ENCODE results near the gene PGAP6. TPM values are rescaled to one million over a fixed set of nuclear protein-coding genes. Genes with fewer than 3 reads are reported as not detected.

Gene PGAP6
- total RNA-seq, 1 experiment from 2014 or later = 85.5 TPM

DNA sequence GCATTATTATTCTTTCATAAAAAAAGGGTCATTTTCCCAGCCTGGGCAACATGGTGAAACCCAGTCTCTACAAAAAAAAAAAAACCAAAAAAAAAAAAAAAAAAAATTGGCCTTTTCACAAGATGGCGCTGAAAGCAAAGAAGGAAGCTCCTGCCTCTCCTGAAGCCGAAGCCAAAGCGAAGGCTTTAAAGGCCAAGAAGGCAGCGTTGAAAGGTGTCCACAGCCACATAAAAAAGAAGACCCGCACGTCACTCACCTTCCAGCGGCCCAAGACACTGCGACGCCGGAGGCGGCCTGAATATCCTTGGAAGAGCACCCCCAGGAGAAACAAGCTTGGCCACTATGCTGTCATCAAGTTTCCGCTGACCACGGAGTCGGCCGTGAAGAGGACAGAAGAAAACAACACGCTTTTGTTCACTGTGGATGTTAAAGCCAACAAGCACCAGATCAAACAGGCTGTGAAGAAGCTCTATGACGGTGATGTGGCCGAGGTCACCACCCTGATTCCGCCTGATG, 4.9 kb upstream of the PGAP6 start:
- Histone ChIP-seq H3K36me3 (ENCODE audit: control insufficient read depth, insufficient read depth, low read length) (no peaks in the 10 kb centered on the region; the same call in 1 of the 2 replicates), H3K4me3 (ENCODE audit: low read depth, low read length) (no peak overlapping the region), H3K4me1 (peaks cover 18% of the 10 kb centered on the region), H3K27me3 (replicated peaks; ENCODE audit: control insufficient read depth, insufficient read depth, low read length) (no peaks in the 10 kb centered on the region), H3K9me3 (no peaks in the 10 kb centered on the region)
- ChIA-PET CTCF (interaction anchor here (0.6 to 1.0 kb wide), 6 partner anchors 15 to 184 kb away, joined by 3 to 9 read pairs (median 5); no protein-coding TSS in a partner anchor), POLR2A (no interaction called here)
- H3K9me3 Mint-ChIP-seq (ENCODE audit: unreplicated experiment) = no peaks in the 10 kb centered on the region
- DNase-seq = peak in 1 of 2 experiments; percentile 34
- no peaks in the 10 kb centered on the region for H3K27me3 Mint-ChIP-seq (ENCODE audit: insufficient read depth, unreplicated experiment)
- peaks cover 4% of the 10 kb centered on the region for H3K36me3 Mint-ChIP-seq (ENCODE audit: insufficient read depth, unreplicated experiment)
- peaks cover 20% of the 10 kb centered on the region for H3K4me1 Mint-ChIP-seq (ENCODE audit: low read depth, unreplicated experiment)
- intact Hi-C loops (cut with micrococcal nuclease; ENCODE audit: unreplicated experiment) = loop anchor here (5.0 kb wide), 1 partner anchor 111 kb away; no protein-coding TSS in a partner anchor
- BruUV-seq (replicated peaks) = no TSS peak
- no peak overlapping the region for H3K27ac Mint-ChIP-seq (ENCODE audit: unreplicated experiment)
- TF ChIP-seq, protein P1, sequence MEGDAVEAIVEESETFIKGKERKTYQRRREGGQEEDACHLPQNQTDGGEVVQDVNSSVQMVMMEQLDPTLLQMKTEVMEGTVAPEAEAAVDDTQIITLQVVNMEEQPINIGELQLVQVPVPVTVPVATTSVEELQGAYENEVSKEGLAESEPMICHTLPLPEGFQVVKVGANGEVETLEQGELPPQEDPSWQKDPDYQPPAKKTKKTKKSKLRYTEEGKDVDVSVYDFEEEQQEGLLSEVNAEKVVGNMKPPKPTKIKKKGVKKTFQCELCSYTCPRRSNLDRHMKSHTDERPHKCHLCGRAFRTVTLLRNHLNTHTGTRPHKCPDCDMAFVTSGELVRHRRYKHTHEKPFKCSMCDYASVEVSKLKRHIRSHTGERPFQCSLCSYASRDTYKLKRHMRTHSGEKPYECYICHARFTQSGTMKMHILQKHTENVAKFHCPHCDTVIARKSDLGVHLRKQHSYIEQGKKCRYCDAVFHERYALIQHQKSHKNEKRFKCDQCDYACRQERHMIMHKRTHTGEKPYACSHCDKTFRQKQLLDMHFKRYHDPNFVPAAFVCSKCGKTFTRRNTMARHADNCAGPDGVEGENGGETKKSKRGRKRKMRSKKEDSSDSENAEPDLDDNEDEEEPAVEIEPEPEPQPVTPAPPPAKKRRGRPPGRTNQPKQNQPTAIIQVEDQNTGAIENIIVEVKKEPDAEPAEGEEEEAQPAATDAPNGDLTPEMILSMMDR (IDR thresholded peaks at IDR 0.05; ENCODE audit: insufficient read depth in 1 of 2, low read depth in 1 of 2, low read length in 1 of 2, severe bottlenecking in 1 of 2, unreplicated experiment in 1 of 2) = no peak
- H3K4me3 Mint-ChIP-seq (ENCODE audit: unreplicated experiment) = no peak overlapping the region

DNA sequence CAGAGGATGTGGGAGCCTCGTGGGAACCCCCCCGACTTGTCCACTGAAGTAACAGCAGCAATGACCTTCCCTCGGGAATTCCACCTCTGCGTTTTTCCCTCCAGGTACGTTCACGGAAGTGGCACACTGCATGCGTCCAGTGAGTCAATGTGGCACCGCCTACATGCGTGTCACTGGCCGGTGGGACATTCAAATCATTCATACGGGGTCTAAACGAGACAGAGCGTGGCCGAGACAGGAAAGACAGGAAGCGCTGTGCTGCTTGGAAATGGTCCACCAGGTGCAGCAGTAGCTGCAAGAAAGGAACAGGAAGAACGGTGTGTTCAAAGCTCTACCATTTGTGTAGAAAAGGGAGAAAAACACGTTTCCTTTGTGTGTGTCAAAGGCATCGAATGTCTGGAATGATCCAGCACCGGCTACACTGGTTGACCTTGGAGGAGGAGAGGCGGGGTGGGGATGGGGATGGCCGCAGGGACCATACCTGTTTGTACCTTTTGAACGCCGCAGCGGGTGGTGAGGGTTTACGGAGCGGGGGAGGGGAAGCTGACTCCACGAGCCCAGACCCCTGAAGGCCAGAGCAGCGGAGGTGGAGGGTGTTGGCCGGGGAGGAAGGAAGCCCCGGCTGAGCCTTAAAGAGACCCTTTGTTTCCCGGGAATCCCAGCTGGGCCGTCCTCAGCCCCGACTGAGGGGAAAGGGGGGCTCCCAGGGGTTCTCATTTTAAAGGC, 1.7 kb upstream of the PGAP6 start:
- POLR2A ChIA-PET = no interaction called here
- no peak overlapping the region for H3K4me3 ChIP-seq (ENCODE audit: low read depth, low read length)
- peak overlapping the region; percentile 40 for H3K4me3 Mint-ChIP-seq (ENCODE audit: unreplicated experiment)
- H3K4me1 ChIP-seq = peaks cover 9% of the 10 kb centered on the region
- TF ChIP-seq, protein P1 (IDR thresholded peaks at IDR 0.05; ENCODE audit: insufficient read depth in 1 of 2, low read depth in 1 of 2, low read length in 1 of 2, severe bottlenecking in 1 of 2, unreplicated experiment in 1 of 2) = no peak
- H3K9me3 Mint-ChIP-seq (ENCODE audit: unreplicated experiment) = no peaks in the 10 kb centered on the region
- H3K4me1 Mint-ChIP-seq (ENCODE audit: low read depth, unreplicated experiment) = peaks cover 10% of the 10 kb centered on the region
- no peaks in the 10 kb centered on the region for H3K27me3 Mint-ChIP-seq (ENCODE audit: insufficient read depth, unreplicated experiment)
- intact Hi-C loops (cut with micrococcal nuclease; ENCODE audit: unreplicated experiment) = no loop called here
- H3K36me3 ChIP-seq (ENCODE audit: control insufficient read depth, insufficient read depth, low read length) = no peaks in the 10 kb centered on the region; the same call in 1 of the 2 replicates
- no peak overlapping the region for H3K27ac Mint-ChIP-seq (ENCODE audit: unreplicated experiment)
- no TSS peak for BruUV-seq (replicated peaks)
- no peaks in the 10 kb centered on the region for H3K36me3 Mint-ChIP-seq (ENCODE audit: insufficient read depth, unreplicated experiment)
- H3K9me3 ChIP-seq = no peaks in the 10 kb centered on the region
- peak in 1 of 2 experiments; percentile 39 for DNase-seq
- CTCF ChIA-PET = interaction anchor here (0.6 kb wide), 1 partner anchor 31 kb away, joined by 3 read pairs; no protein-coding TSS in a partner anchor
- H3K27me3 ChIP-seq (replicated peaks; ENCODE audit: control insufficient read depth, insufficient read depth, low read length) = no peaks in the 10 kb centered on the region

DNA sequence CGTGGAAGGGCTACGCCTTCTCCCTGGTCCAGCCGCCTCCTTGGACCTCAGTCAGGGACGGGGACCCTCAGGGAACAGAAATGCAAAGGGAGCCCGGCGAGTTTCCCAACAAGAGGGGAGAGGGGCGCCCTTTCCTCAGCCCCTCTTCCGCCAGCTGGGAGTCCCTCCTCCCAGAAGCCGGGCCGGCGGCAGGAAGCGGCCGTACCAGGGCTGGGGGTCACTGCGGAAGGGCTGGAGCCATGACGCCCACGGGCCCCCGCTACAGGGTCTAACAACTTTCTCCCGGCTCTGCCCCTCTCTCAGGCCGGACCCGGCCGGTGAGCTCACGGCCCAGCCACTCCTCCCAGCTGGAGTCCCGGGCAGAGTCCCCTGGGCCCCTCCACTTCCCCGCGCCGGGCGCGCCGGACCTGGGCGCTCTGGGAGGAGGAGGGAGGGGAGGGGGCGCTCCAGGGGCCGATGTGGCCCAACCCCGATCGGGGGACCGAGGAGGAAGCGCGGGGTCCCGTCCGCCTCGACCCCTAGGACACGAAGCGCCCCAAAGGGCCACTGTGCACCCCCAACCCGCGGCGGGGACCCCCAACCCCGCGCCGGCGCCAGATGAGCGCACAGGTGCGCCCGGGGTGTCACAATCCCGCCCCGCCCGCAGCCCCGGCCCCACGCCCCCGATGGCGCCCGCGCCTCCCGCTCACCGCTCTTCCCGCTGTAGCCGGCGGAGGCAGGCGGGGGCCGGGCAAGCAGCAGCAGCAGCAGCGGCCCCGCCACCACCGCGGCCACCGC, 578 bp downstream of the PGAP6 start:
- Mint-ChIP-seq H3K4me3 (ENCODE audit: unreplicated experiment) (peak overlapping the region; percentile 71), H3K36me3 (ENCODE audit: insufficient read depth, unreplicated experiment) (peaks cover 16% of the 10 kb centered on the region), H3K4me1 (ENCODE audit: low read depth, unreplicated experiment) (no peaks in the 10 kb centered on the region), H3K27me3 (ENCODE audit: insufficient read depth, unreplicated experiment) (no peaks in the 10 kb centered on the region), H3K9me3 (ENCODE audit: unreplicated experiment) (no peaks in the 10 kb centered on the region), H3K27ac (ENCODE audit: unreplicated experiment) (no peak overlapping the region)
- peak; percentile 44 to 54 for DNase-seq
- CTCF ChIA-PET = interaction anchor here (0.7 to 1.1 kb wide), 3 partner anchors 17 to 28 kb away, joined by 3 to 7 read pairs (median 3); partner anchors contain the start of gene AXIN1
- intact Hi-C loops (cut with micrococcal nuclease; ENCODE audit: unreplicated experiment) = no loop called here
- BruUV-seq (replicated peaks) = no TSS peak
- TF ChIP-seq, protein P1 (IDR thresholded peaks at IDR 0.05; ENCODE audit: insufficient read depth in 1 of 2, low read depth in 1 of 2, low read length in 1 of 2, severe bottlenecking in 1 of 2, unreplicated experiment in 1 of 2) = no peak
- no peaks in the 10 kb centered on the region; the same call in 1 of the 2 replicates for H3K36me3 ChIP-seq (ENCODE audit: control insufficient read depth, insufficient read depth, low read length)
- H3K27me3 ChIP-seq (replicated peaks; ENCODE audit: control insufficient read depth, insufficient read depth, low read length) = no peaks in the 10 kb centered on the region
- POLR2A ChIA-PET = no interaction called here
- no peaks in the 10 kb centered on the region for H3K4me1 ChIP-seq
- H3K4me3 ChIP-seq (ENCODE audit: low read depth, low read length) = peak overlapping the region; percentile 76
- H3K9me3 ChIP-seq = no peaks in the 10 kb centered on the region
